Liver (tissue), 9 donors: ENCODE measurements around the gene TLCD5. TPM values are rescaled to one million over a fixed set of nuclear protein-coding genes. Genes with fewer than 3 reads are reported as not detected.

ENCODE experiments used
- DNase-seq: peaks from one replicate; pipeline ENCODE4 v3.0.0-alpha.2; 2017; ENCODE audit warnings: low spot score
- H3K27ac ChIP-seq, 2 donors: one replicate each; pipeline ENCODE4 v1.7.0; 2013; ENCODE audit warnings: inconsistent platforms in 2 of 2, low read length in 2 of 2, control low read depth in 1 of 2, low read depth in 1 of 2, mild to moderate bottlenecking in 1 of 2
- H3K27me3 ChIP-seq, 4 donors: one replicate each; pipeline versions ENCODE4 v1.6.1 to v1.7.0; 2013; ENCODE audit warnings: low read length in 3 of 4, inconsistent platforms in 1 of 4, mild to moderate bottlenecking in 1 of 4, moderate library complexity in 1 of 4; ENCODE audit not compliant: control insufficient read depth in 4 of 4, insufficient read depth in 4 of 4
- H3K36me3 ChIP-seq, 4 donors: one replicate each; pipeline versions ENCODE4 v1.6.1 to v1.7.0; 2013; ENCODE audit warnings: low read length in 3 of 4, mild to moderate bottlenecking in 3 of 4, low read depth in 1 of 4, moderate library complexity in 1 of 4; ENCODE audit not compliant: control insufficient read depth in 4 of 4, insufficient read depth in 3 of 4
- H3K4me1 ChIP-seq, 4 donors: one replicate each; pipeline versions ENCODE4 v1.6.1 to v1.7.0; 2013; ENCODE audit warnings: low read length in 3 of 4, mild to moderate bottlenecking in 3 of 4, moderate library complexity in 1 of 4; ENCODE audit not compliant: control insufficient read depth in 4 of 4, insufficient read depth in 4 of 4
- H3K4me3 ChIP-seq, 3 donors: one replicate each; pipeline versions ENCODE4 v1.6.1 to v1.7.0; 2013; ENCODE audit warnings: low read length in 3 of 3, control low read depth in 1 of 3, low read depth in 1 of 3, mild to moderate bottlenecking in 1 of 3
- H3K9ac ChIP-seq, 2 donors: one replicate each; pipeline ENCODE4 v1.7.0; 2013; ENCODE audit warnings: low read length in 2 of 2, mild to moderate bottlenecking in 2 of 2, moderate library complexity in 2 of 2, control low read depth in 1 of 2, low read depth in 1 of 2
- H3K9me3 ChIP-seq, 4 donors: one replicate each; pipeline versions ENCODE4 v1.6.1 to v1.7.0; 2013; ENCODE audit warnings: low read length in 3 of 4; ENCODE audit not compliant: control insufficient read depth in 4 of 4
- FOXA2 ChIP-seq: IDR thresholded peaks from 2 replicates; pipeline ENCODE4 v1.6.1; 2016; ENCODE audit warnings: antibody characterized with exemption
- GABPA ChIP-seq, 2 donors: IDR thresholded peaks in 1 of 2; conservative IDR thresholded peaks in 1 of 2; 2 replicates each; pipeline ENCODE4 v1.6.1; 2016; ENCODE audit warnings: antibody characterized with exemption in 2 of 2, mild to moderate bottlenecking in 1 of 2, moderate library complexity in 1 of 2
- HNF4A ChIP-seq, 2 donors: conservative IDR thresholded peaks; 2 replicates each; pipeline ENCODE4 v1.6.1; 2016; ENCODE audit warnings: antibody characterized with exemption in 2 of 2, mild to moderate bottlenecking in 2 of 2
- HNF4G ChIP-seq: IDR thresholded peaks from 2 replicates; pipeline ENCODE4 v1.6.1; 2016; ENCODE audit warnings: antibody characterized with exemption
- JUND ChIP-seq, 2 donors: IDR thresholded peaks; 2 replicates each; pipeline ENCODE4 v1.6.1; 2016; ENCODE audit warnings: antibody characterized with exemption in 2 of 2
- RAD21 ChIP-seq, 2 donors: IDR thresholded peaks; 2 replicates each; pipeline ENCODE4 v1.6.1; 2016; ENCODE audit warnings: antibody characterized with exemption in 2 of 2, mild to moderate bottlenecking in 2 of 2
- RXRA ChIP-seq, 2 donors: IDR thresholded peaks; 2 replicates each; pipeline ENCODE4 v1.6.1; 2017 to 2018; ENCODE audit warnings: antibody characterized with exemption in 2 of 2, mild to moderate bottlenecking in 1 of 2
- SP1 ChIP-seq: IDR thresholded peaks from 2 replicates; pipeline ENCODE4 v1.6.1; 2018; ENCODE audit warnings: antibody characterized with exemption, mild to moderate bottlenecking
- TAF1 ChIP-seq: conservative IDR thresholded peaks from 2 replicates; pipeline ENCODE4 v1.6.1; 2016; ENCODE audit warnings: antibody characterized with exemption, mild to moderate bottlenecking
- WGBS: extraction: QIAGEN DNeasy Blood & Tissue Kit; methylation state at CpG from one replicate; pipeline ENCODE4 v1.1.7; 2013; 5-methylcytosine and 5-hydroxymethylcytosine counted together
- polyA plus RNA-seq, 2 donors: library from polyadenylated mRNA; stranded (reverse) in 1 of 2; unstranded in 1 of 2; fragments of 200-250 nt in 1 of 2; fragments of >200 nt in 1 of 2; fragmentation: Nextera tagmentation in 1 of 2; extraction: Ambion mirVana in 1 of 2; gene quantifications; one replicate each; pipeline versions ENCODE4 v1.2.1 to v1.2.3, GENCODE V29; 2013 to 2015
- total RNA-seq, 2 donors: library from RNA; depleted of rRNA; stranded (reverse); fragments of >200 nt; gene quantifications; one replicate each; pipeline ENCODE4 v1.2.3, GENCODE V29; 2014
- TF ChIP-seq, protein P1 (sequence below): IDR thresholded peaks from 2 replicates; pipeline ENCODE4 v1.6.1; 2016; ENCODE audit warnings: antibody characterized with exemption
- TF ChIP-seq, protein P2 (sequence below): fragments of 150-350 bp; IDR thresholded peaks from 2 replicates; pipeline ENCODE4 v1.5.1; 2017; ENCODE audit warnings: improper control_type of control experiment, low read depth, low read length; ENCODE audit not compliant: missing input control
- TF ChIP-seq, protein P3 (sequence below): IDR thresholded peaks from 2 replicates; pipeline ENCODE4 v1.6.1; 2016; ENCODE audit warnings: antibody characterized with exemption, mild to moderate bottlenecking
- TF ChIP-seq, protein P4 (sequence below): IDR thresholded peaks from 2 replicates; pipeline ENCODE4 v1.6.1; 2016; ENCODE audit warnings: antibody characterized with exemption
- TF ChIP-seq, protein P5 (sequence below): IDR thresholded peaks from 2 replicates; pipeline ENCODE4 v1.6.1; 2016; ENCODE audit warnings: antibody characterized with exemption
- donor health status: healthy.
- donor health status: healthy.
- donor health status: healthy.
- donor health status: healthy.
- donor health status: healthy.

The TLCD5 gene
- total and polyA plus RNA-seq, 4 donors = 0.31 to 1.2 (median 0.68) TPM

DNA sequence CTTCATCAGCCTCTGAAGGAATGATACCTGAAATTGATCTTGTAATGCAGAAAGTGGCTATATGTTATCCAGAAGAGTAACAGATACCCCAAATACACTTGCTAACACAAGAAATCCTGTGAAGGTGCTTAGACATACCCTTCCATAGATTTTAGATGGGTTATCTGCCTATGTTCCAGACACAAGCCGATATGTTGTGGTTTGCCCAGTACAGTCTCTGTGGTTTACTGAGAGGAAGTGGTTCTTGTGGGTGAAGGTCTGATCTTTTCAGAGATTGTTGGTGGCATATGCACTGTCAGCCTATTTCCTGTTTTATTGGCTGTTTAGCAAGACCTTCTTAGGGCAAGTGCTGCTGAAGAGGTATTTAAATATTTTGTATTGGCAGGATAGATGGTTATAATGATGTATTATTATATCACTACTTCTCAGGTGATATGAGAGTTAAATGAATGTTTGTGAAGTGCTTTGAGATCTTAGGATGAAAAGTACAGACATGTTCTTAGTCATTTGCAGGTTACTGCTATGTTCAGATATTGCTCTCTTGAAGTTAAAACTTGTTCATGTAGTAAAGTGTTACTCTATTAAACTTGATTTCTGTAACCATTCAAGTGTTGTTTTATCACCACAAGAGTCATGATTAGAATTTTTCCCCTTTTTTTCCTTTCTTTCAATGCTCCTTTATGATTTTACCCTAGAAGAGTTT lies 19.4 kb downstream of the TLCD5 start:
- Histone ChIP-seq H3K36me3 (no peaks in the 10 kb centered on the region), H3K4me3 (no peak overlapping the region), H3K9ac (no peak overlapping the region), H3K27me3 (no peaks in the 10 kb centered on the region), H3K9me3 (no peaks in the 10 kb centered on the region), H3K27ac (peak overlapping the region in 1 of 2 donors; percentile 53), H3K4me1 (peaks cover 8 to 62% (median 39%) of the 10 kb centered on the region in 4 donors)
- TF ChIP-seq HNF4A (conservative IDR thresholded peaks at IDR 0.05) (no peak), JUND (IDR thresholded peaks at IDR 0.05) (no peak), FOXA2 (no peak), RAD21 (IDR thresholded peaks at IDR 0.05) (no peak)
- TF ChIP-seq, protein P1, sequence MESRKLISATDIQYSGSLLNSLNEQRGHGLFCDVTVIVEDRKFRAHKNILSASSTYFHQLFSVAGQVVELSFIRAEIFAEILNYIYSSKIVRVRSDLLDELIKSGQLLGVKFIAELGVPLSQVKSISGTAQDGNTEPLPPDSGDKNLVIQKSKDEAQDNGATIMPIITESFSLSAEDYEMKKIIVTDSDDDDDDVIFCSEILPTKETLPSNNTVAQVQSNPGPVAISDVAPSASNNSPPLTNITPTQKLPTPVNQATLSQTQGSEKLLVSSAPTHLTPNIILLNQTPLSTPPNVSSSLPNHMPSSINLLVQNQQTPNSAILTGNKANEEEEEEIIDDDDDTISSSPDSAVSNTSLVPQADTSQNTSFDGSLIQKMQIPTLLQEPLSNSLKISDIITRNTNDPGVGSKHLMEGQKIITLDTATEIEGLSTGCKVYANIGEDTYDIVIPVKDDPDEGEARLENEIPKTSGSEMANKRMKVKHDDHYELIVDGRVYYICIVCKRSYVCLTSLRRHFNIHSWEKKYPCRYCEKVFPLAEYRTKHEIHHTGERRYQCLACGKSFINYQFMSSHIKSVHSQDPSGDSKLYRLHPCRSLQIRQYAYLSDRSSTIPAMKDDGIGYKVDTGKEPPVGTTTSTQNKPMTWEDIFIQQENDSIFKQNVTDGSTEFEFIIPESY = no peak
- TF ChIP-seq, protein P2, sequence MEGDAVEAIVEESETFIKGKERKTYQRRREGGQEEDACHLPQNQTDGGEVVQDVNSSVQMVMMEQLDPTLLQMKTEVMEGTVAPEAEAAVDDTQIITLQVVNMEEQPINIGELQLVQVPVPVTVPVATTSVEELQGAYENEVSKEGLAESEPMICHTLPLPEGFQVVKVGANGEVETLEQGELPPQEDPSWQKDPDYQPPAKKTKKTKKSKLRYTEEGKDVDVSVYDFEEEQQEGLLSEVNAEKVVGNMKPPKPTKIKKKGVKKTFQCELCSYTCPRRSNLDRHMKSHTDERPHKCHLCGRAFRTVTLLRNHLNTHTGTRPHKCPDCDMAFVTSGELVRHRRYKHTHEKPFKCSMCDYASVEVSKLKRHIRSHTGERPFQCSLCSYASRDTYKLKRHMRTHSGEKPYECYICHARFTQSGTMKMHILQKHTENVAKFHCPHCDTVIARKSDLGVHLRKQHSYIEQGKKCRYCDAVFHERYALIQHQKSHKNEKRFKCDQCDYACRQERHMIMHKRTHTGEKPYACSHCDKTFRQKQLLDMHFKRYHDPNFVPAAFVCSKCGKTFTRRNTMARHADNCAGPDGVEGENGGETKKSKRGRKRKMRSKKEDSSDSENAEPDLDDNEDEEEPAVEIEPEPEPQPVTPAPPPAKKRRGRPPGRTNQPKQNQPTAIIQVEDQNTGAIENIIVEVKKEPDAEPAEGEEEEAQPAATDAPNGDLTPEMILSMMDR = no peak
- TF ChIP-seq, protein P3, sequence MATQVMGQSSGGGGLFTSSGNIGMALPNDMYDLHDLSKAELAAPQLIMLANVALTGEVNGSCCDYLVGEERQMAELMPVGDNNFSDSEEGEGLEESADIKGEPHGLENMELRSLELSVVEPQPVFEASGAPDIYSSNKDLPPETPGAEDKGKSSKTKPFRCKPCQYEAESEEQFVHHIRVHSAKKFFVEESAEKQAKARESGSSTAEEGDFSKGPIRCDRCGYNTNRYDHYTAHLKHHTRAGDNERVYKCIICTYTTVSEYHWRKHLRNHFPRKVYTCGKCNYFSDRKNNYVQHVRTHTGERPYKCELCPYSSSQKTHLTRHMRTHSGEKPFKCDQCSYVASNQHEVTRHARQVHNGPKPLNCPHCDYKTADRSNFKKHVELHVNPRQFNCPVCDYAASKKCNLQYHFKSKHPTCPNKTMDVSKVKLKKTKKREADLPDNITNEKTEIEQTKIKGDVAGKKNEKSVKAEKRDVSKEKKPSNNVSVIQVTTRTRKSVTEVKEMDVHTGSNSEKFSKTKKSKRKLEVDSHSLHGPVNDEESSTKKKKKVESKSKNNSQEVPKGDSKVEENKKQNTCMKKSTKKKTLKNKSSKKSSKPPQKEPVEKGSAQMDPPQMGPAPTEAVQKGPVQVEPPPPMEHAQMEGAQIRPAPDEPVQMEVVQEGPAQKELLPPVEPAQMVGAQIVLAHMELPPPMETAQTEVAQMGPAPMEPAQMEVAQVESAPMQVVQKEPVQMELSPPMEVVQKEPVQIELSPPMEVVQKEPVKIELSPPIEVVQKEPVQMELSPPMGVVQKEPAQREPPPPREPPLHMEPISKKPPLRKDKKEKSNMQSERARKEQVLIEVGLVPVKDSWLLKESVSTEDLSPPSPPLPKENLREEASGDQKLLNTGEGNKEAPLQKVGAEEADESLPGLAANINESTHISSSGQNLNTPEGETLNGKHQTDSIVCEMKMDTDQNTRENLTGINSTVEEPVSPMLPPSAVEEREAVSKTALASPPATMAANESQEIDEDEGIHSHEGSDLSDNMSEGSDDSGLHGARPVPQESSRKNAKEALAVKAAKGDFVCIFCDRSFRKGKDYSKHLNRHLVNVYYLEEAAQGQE = no peak
- DNase-seq = no peak
- 58% methylated on average over 1 of the region's 1 CpG for WGBS

DNA sequence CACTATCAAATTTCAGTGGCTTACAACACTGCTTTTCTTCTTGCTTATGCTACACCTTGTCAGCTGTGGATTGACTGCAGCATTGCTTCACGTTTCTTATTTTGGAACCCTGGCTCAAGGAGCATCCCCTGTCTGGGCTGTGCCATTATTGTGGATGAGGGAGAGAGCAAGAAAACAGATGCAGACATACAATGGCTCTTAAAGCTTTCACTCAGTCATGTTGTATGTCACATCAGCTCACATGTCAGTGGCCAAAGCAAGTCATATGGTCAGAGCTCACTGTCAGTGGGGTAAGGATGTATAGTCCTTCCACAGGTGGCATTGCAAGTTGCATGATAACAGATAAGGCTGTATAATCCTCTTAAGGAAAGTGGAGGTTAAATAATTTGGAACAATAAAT lies 21.1 kb downstream of the TLCD5 start:
- H3K27ac ChIP-seq = no peak overlapping the region
- H3K4me3 ChIP-seq = no peak overlapping the region
- no peaks in the 10 kb centered on the region for H3K9me3 ChIP-seq
- H3K4me1 ChIP-seq = peaks cover 9 to 63% (median 40%) of the 10 kb centered on the region in 4 donors
- H3K9ac ChIP-seq = no peak overlapping the region
- 26% methylated on average over 1 of the region's 1 CpG for WGBS
- DNase-seq = no peak
- H3K36me3 ChIP-seq = no peaks in the 10 kb centered on the region
- H3K27me3 ChIP-seq = no peaks in the 10 kb centered on the region
- TF ChIP-seq, protein P4, sequence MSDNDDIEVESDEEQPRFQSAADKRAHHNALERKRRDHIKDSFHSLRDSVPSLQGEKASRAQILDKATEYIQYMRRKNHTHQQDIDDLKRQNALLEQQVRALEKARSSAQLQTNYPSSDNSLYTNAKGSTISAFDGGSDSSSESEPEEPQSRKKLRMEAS = no peak
- TF ChIP-seq, protein P3 = no peak
- TF ChIP-seq FOXA2 = no peak
- TF ChIP-seq, protein P2 = no peak
- TF ChIP-seq JUND (IDR thresholded peaks at IDR 0.05) = no peak
- no peak for TF ChIP-seq RXRA (IDR thresholded peaks at IDR 0.05)
- TF ChIP-seq TAF1 = no peak
- no peak for TF ChIP-seq GABPA (IDR thresholded peaks at IDR 0.05 in 1 of 2, conservative IDR thresholded peaks at IDR 0.05 in 1 of 2)
- no peak for TF ChIP-seq HNF4G
- TF ChIP-seq SP1 = no peak
- TF ChIP-seq, protein P5, sequence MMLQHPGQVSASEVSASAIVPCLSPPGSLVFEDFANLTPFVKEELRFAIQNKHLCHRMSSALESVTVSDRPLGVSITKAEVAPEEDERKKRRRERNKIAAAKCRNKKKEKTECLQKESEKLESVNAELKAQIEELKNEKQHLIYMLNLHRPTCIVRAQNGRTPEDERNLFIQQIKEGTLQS = no peak
